AG10803 (cell line): ENCODE measurements around the gene FAM13A.

Experiments used
- DNase-seq: peaks from one replicate; pipeline ENCODE4 v3.0.0; 2010; ENCODE audit warnings: low read depth
- H3K4me3 ChIP-seq: 2 replicates; pipeline ENCODE4 v1.5.1; 2011; ENCODE audit warnings: mild to moderate bottlenecking, low read length, control low read depth
- CTCF ChIP-seq: conservative IDR thresholded peaks from 2 replicates; pipeline ENCODE4 v1.5.1; 2011; ENCODE audit warnings: mild to moderate bottlenecking, low read length, control low read depth, inconsistent platforms

Gene FAM13A

GRCh38 chr4:88971536-88971935, 85.4 kb downstream of the FAM13A start:
- no peak for TF ChIP-seq CTCF
- no peak overlapping the region for H3K4me3 ChIP-seq
- DNase-seq: no peak

- no peak for TF ChIP-seq CTCF
- no peak for DNase-seq
- no peak overlapping the region for H3K4me3 ChIP-seq
Measured at GRCh38 chr4:88969746-88970145, 87.2 kb downstream of the FAM13A start.

DNA sequence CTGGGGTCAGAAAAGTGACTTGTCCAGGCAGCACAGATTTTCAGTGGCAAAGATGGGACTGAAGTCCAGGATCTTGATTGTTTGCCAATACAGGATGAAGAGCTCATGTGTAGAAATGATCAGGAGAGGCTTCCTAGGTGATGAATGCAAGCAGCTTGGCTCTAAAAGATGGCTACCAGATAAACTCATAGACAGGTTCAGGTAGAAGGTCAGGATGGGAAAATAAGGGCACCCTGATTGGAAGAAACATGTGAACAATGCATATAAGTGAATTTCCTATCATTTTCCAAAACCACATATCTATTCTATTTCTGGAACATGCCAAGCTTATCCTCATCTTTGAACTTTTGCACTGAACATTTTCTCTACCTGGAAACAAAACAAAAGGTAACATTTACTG, 87.7 kb downstream of the FAM13A start:
- no peak for DNase-seq
- TF ChIP-seq CTCF: no peak
- H3K4me3 ChIP-seq: no peak overlapping the region

DNA sequence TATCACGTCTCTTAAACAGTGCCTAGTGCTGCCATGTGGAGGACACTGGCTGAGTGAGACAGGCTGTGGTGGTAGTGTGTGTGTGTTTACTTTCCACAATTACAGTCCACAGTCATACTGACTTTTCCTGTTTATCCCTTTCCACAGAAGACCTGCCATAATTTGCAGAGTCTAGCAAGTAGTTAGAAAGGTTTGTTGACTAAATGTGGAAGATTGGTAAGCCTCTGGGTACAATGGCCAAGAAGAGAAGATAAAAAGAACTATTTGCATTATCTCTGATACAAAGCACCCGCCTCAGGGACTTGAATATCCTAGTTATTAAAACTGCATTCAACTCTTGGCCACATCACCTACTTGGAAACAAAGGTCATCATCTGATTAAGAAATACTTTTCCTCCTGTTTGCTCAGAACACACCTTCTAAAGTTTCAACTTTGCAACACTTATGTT, 89.1 kb downstream of the FAM13A start:
- DNase-seq: no peak
- no peak overlapping the region for H3K4me3 ChIP-seq
- no peak for TF ChIP-seq CTCF

DNA sequence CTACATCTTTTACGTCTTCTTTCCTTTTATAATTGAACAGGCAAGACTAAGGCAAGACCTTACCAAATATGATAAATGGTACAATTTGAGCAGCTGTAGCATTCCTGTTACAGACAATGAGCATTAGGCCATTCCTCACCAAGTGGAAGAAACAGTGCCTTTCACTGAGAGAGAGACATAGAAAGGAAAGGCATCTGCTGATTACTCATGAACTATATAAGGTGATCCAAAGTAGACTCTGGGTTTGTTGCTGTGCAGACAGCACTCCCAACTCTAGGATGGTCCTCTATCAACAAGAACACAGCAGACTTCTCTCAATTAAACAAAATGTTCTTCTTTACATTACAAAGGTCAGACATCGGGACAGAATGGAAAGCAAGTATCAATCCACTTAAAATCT, 91.9 kb downstream of the FAM13A start:
- DNase-seq: no peak

DNA sequence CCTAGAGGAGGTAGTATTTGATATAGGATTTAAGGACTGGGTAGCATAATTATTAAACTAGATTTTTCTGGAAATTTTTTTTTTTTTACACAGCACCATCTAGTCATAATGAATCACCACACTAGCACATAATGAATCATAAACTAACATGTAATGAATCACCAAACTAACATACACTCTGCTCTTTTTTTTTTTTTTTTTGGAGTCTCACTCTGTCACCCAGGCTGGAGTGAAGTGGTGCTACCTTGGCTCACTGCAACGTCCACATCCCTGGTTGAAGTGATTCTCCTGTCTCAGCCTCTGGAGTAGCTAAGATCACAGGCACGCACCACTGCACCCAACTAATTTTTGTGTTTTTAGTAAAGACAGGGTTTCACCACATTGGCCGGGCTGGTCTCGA, 92.5 kb downstream of the FAM13A start:
- DNase-seq: peak; percentile 25
- H3K4me3 ChIP-seq: no peak overlapping the region
- TF ChIP-seq CTCF: no peak

More for the DNA sequence above, 91.9 kb downstream of the FAM13A start:
- no peak overlapping the region for H3K4me3 ChIP-seq
- TF ChIP-seq CTCF: no peak

DNA sequence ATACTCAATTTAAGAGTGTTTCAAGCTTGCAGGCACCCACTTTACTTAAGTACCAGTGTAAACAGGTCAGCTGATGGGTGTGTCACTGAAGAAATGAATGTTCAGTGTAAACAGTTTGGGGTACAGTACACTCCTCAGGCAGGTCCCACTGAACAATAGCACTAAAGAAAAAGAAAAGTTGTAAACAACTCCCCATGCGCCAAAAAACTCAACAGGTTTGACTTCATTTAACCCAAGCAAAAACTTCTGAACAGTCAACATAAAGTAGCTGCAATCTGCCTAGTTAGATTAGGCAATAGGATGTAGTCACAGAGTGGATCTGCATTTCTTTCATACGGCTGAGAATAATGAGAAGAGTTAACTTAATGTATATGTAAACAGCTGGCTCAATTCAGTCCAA, 93.2 kb downstream of the FAM13A start:
- DNase-seq: peak; percentile 11
- no peak for TF ChIP-seq CTCF
- no peak overlapping the region for H3K4me3 ChIP-seq
